GM21529 (cell line): ENCODE data around the gene TPSD1.
"Not testable (repeated sequence)": the region's sequence is repeated elsewhere in the genome, so short reads cannot be mapped to it uniquely, and the experiment has no call there.

Experiments
- ATAC-seq: cut with Tn5 transposase; IDR thresholded peaks from one replicate; pipeline ENCODE4 v1.9.1; 2021; ENCODE audit not compliant: unreplicated experiment

TPSD1 gene

GRCh38 chr16:1262210-1262845, 6.5 kb downstream of the TPSD1 start:
- no peak for ATAC-seq

- no peak for ATAC-seq
Measured at GRCh38 chr16:1262846-1263221, 7.0 kb downstream of the TPSD1 start.

- ATAC-seq = no peak
Measured at GRCh38 chr16:1263591-1264344, 7.9 kb downstream of the TPSD1 start.

GRCh38 chr16:1264345-1265089, 8.6 kb downstream of the TPSD1 start:
- no peak for ATAC-seq

- ATAC-seq = no peak
Measured at GRCh38 chr16:1265090-1265630, 9.3 kb downstream of the TPSD1 start.

- ATAC-seq = no peak
Measured at GRCh38 chr16:1265826-1266225, 10.0 kb downstream of the TPSD1 start.

GRCh38 chr16:1269418-1269817, 13.5 kb downstream of the TPSD1 start:
- ATAC-seq = not testable (repeated sequence)

- no peak for ATAC-seq
Measured at GRCh38 chr16:1271380-1271723, 15.5 kb downstream of the TPSD1 start.

GRCh38 chr16:1271724-1272413, 16.0 kb downstream of the TPSD1 start:
- not testable (repeated sequence) for ATAC-seq

- ATAC-seq = no peak
Measured at GRCh38 chr16:1272453-1273198, 16.8 kb downstream of the TPSD1 start.

GRCh38 chr16:1273816-1274215, 17.9 kb downstream of the TPSD1 start:
- ATAC-seq = no peak

GRCh38 chr16:1274767-1275166, 18.9 kb downstream of the TPSD1 start:
- no peak for ATAC-seq

GRCh38 chr16:1275791-1276579, 20.1 kb downstream of the TPSD1 start:
- ATAC-seq = no peak

GRCh38 chr16:1276580-1276878, 20.7 kb downstream of the TPSD1 start:
- no peak for ATAC-seq

- no peak for ATAC-seq
Measured at GRCh38 chr16:1277151-1277598, 21.3 kb downstream of the TPSD1 start.

- no peak for ATAC-seq
Measured at GRCh38 chr16:1277617-1278282, 21.9 kb downstream of the TPSD1 start.

GRCh38 chr16:1278477-1278876, 22.6 kb downstream of the TPSD1 start:
- no peak for ATAC-seq

- ATAC-seq = no peak
Measured at GRCh38 chr16:1279081-1279944, 23.4 kb downstream of the TPSD1 start.
